Mesenchymal stem cell (in vitro differentiated cells and primary cell): Measurements from ENCODE around the gene TUBGCP3.
A peak's percentile ranks its signal among the peaks of the same experiment; 100 is the strongest.

ENCODE experiments used
- DNase-seq: peaks from one replicate; pipeline ENCODE4 v3.0.0-alpha.2; 2013
- H2AFZ ChIP-seq: one replicate; pipeline ENCODE4 v1.6.1; 2013; ENCODE audit warnings: low read depth, mild to moderate bottlenecking, control low read depth, inconsistent platforms, low read length, moderate library complexity
- H2AK5ac ChIP-seq: 2 replicates; pipeline ENCODE4 v1.6.1; 2013; ENCODE audit warnings: low read length, moderate library complexity, mild to moderate bottlenecking, inconsistent platforms; ENCODE audit not compliant: severe bottlenecking
- H2BK120ac ChIP-seq: one replicate; pipeline ENCODE4 v1.6.1; 2013; ENCODE audit warnings: low read depth, mild to moderate bottlenecking, inconsistent platforms, low read length, moderate library complexity
- H2BK12ac ChIP-seq, 2 experiments: one replicate each; pipeline ENCODE4 v1.6.1; 2013; ENCODE audit warnings: inconsistent platforms in 2 of 2, low read length in 2 of 2, mild to moderate bottlenecking in 2 of 2, moderate library complexity in 2 of 2, control low read depth in 1 of 2
- H2BK15ac ChIP-seq: one replicate; pipeline ENCODE4 v1.6.1; 2013; ENCODE audit warnings: mild to moderate bottlenecking, low read depth, inconsistent platforms; ENCODE audit not compliant: poor library complexity, severe bottlenecking
- H2BK5ac ChIP-seq: 2 replicates; pipeline ENCODE4 v1.6.1; 2013; ENCODE audit warnings: low read depth, mild to moderate bottlenecking, low read length, control low read depth, inconsistent platforms; ENCODE audit not compliant: poor library complexity, severe bottlenecking
- H3K14ac ChIP-seq, 2 experiments: one replicate each; pipeline ENCODE4 v1.6.1; 2013; ENCODE audit warnings: inconsistent platforms in 2 of 2, low read length in 2 of 2, control low read depth in 1 of 2, mild to moderate bottlenecking in 1 of 2, moderate library complexity in 1 of 2
- H3K18ac ChIP-seq, 2 experiments: one replicate each; pipeline ENCODE4 v1.6.1; 2013; ENCODE audit warnings: inconsistent platforms in 2 of 2, low read length in 2 of 2, control low read depth in 1 of 2, low read depth in 1 of 2, mild to moderate bottlenecking in 1 of 2
- H3K23ac ChIP-seq, 2 experiments: one replicate each; pipeline ENCODE4 v1.6.1; 2013; ENCODE audit warnings: inconsistent platforms in 2 of 2, low read length in 2 of 2, mild to moderate bottlenecking in 2 of 2, moderate library complexity in 2 of 2, control low read depth in 1 of 2
- H3K27ac ChIP-seq: 2 replicates; pipeline ENCODE4 v1.5.1; 2013; ENCODE audit warnings: mild to moderate bottlenecking, moderate library complexity, low read length, control low read depth, inconsistent platforms; ENCODE audit not compliant: poor library complexity, severe bottlenecking
- H3K27me3 ChIP-seq, 2 experiments: 2 replicates each; pipeline versions ENCODE4 v1.6.1 to v1.7.0; 2013; ENCODE audit warnings: low read length in 2 of 2, mild to moderate bottlenecking in 2 of 2, moderate library complexity in 2 of 2, control low read depth in 1 of 2, inconsistent platforms in 1 of 2; ENCODE audit not compliant: control insufficient read depth in 1 of 2, insufficient read depth in 1 of 2
- H3K36me3 ChIP-seq, 2 experiments: 2 replicates each; pipeline versions ENCODE4 v1.6.1 to v1.7.0; 2013; ENCODE audit warnings: low read length in 2 of 2, control low read depth in 1 of 2, inconsistent platforms in 1 of 2, low read depth in 1 of 2, mild to moderate bottlenecking in 1 of 2; ENCODE audit not compliant: insufficient read depth in 2 of 2, control insufficient read depth in 1 of 2
- H3K4ac ChIP-seq, 2 experiments: one replicate each; pipeline ENCODE4 v1.6.1; 2013; ENCODE audit warnings: inconsistent platforms in 2 of 2, low read length in 2 of 2, mild to moderate bottlenecking in 2 of 2, moderate library complexity in 2 of 2, control low read depth in 1 of 2, low read depth in 1 of 2
- H3K4me1 ChIP-seq: 2 replicates; pipeline ENCODE4 v1.6.1; 2013; ENCODE audit warnings: low read depth, low read length, control low read depth; ENCODE audit not compliant: control insufficient read depth, insufficient read depth
- H3K4me2 ChIP-seq: 2 replicates; pipeline ENCODE4 v1.6.1; 2013; ENCODE audit warnings: low read length, mild to moderate bottlenecking, inconsistent platforms; ENCODE audit not compliant: poor library complexity, severe bottlenecking
- H3K4me3 ChIP-seq, 2 experiments: 2 replicates each; pipeline versions ENCODE4 v1.5.1 to v1.7.0; 2013; ENCODE audit warnings: low read length in 2 of 2, mild to moderate bottlenecking in 2 of 2, control low read depth in 1 of 2, low read depth in 1 of 2; ENCODE audit not compliant: insufficient read depth in 1 of 2
- H3K79me1 ChIP-seq: replicated peaks from 2 replicates; pipeline ENCODE4 v1.6.1; 2013; ENCODE audit warnings: mild to moderate bottlenecking, control low read depth, low read length, inconsistent platforms; ENCODE audit not compliant: poor library complexity, severe bottlenecking
- H3K9ac ChIP-seq: 2 replicates; pipeline ENCODE4 v1.7.0; 2013; ENCODE audit warnings: mild to moderate bottlenecking, low read length, moderate library complexity
- H3K9me3 ChIP-seq: 2 replicates; pipeline ENCODE4 v1.7.0; 2013; ENCODE audit warnings: mild to moderate bottlenecking, low read length; ENCODE audit not compliant: control insufficient read depth
- H4K8ac ChIP-seq: one replicate; pipeline ENCODE4 v1.6.1; 2013; ENCODE audit warnings: inconsistent platforms, mild to moderate bottlenecking, low read length, moderate library complexity
- H4K91ac ChIP-seq: one replicate; pipeline ENCODE4 v1.6.1; 2013; ENCODE audit warnings: mild to moderate bottlenecking, low read length, inconsistent platforms
- WGBS: methylation state at CpG from one replicate; pipeline ENCODE4 v1.1.7; 2013; ENCODE audit warnings: mixed read lengths; 5-methylcytosine and 5-hydroxymethylcytosine counted together

TUBGCP3 gene

GRCh38 chr13:112606109-112607001, 18.4 kb upstream of the TUBGCP3 start:
- no peak overlapping the region for H2BK12ac ChIP-seq
- no peak overlapping the region for H4K91ac ChIP-seq
- H3K36me3 ChIP-seq: no peaks in the 10 kb centered on the region
- H2BK15ac ChIP-seq: peak overlapping the region; percentile 15
- 8% methylated on average over 44 of the region's 45 CpGs for WGBS
- peak; percentile 86 for DNase-seq
- peak overlapping the region; percentile 96 for H3K9ac ChIP-seq
- peaks cover 10% of the 10 kb centered on the region for H3K4me1 ChIP-seq
- H3K4me3 ChIP-seq: peak overlapping the region in 1 of 2 experiments; percentile 86
- no peak overlapping the region for H2BK120ac ChIP-seq
- no peak overlapping the region for H4K8ac ChIP-seq
- no peak overlapping the region for H2AK5ac ChIP-seq
- H3K79me1 ChIP-seq: no peaks in the 10 kb centered on the region
- peak overlapping the region; percentile 89 for H3K4me2 ChIP-seq
- peak overlapping the region; percentile 82 for H3K27ac ChIP-seq
- no peak overlapping the region for H3K23ac ChIP-seq
- H2AFZ ChIP-seq: peak overlapping the region; percentile 10
- no peak overlapping the region for H3K4ac ChIP-seq
- H2BK5ac ChIP-seq: no peak overlapping the region
- no peaks in the 10 kb centered on the region for H3K9me3 ChIP-seq
- H3K27me3 ChIP-seq: no peaks in the 10 kb centered on the region
- peak overlapping the region in 1 of 2 experiments; percentile 37 for H3K18ac ChIP-seq
- no peak overlapping the region for H3K14ac ChIP-seq

GRCh38 chr13:112605531-112605990, 17.6 kb upstream of the TUBGCP3 start:
- peak overlapping the region in 1 of 2 experiments; percentile 28 for H3K18ac ChIP-seq
- H3K4ac ChIP-seq: no peak overlapping the region
- DNase-seq: peak; percentile 6
- H3K9ac ChIP-seq: peak overlapping the region; percentile 96
- H3K27me3 ChIP-seq: no peaks in the 10 kb centered on the region
- peaks cover 10% of the 10 kb centered on the region for H3K4me1 ChIP-seq
- H3K36me3 ChIP-seq: no peaks in the 10 kb centered on the region
- no peak overlapping the region for H4K91ac ChIP-seq
- H3K14ac ChIP-seq: no peak overlapping the region
- H2BK5ac ChIP-seq: no peak overlapping the region
- no peak overlapping the region for H2BK15ac ChIP-seq
- H2AFZ ChIP-seq: no peak overlapping the region
- H2AK5ac ChIP-seq: no peak overlapping the region
- peak overlapping the region; percentile 89 for H3K4me2 ChIP-seq
- no peaks in the 10 kb centered on the region for H3K79me1 ChIP-seq
- H2BK120ac ChIP-seq: no peak overlapping the region
- no peak overlapping the region for H3K23ac ChIP-seq
- H2BK12ac ChIP-seq: no peak overlapping the region
- H3K27ac ChIP-seq: no peak overlapping the region
- 83% methylated on average over 15 of the region's 18 CpGs for WGBS
- peak overlapping the region in 1 of 2 experiments; percentile 86 for H3K4me3 ChIP-seq
- no peak overlapping the region for H4K8ac ChIP-seq
- H3K9me3 ChIP-seq: no peaks in the 10 kb centered on the region

GRCh38 chr13:112603641-112604225, 15.8 kb upstream of the TUBGCP3 start:
- no peak overlapping the region for H3K9ac ChIP-seq
- no peak for DNase-seq
- H3K36me3 ChIP-seq: no peaks in the 10 kb centered on the region
- peak overlapping the region; percentile 34 for H3K27ac ChIP-seq
- H2BK12ac ChIP-seq: no peak overlapping the region
- WGBS: 100% methylated on average over 4 of the region's 5 CpGs
- H3K23ac ChIP-seq: no peak overlapping the region
- no peak overlapping the region for H2AFZ ChIP-seq
- H3K4me1 ChIP-seq: peaks cover 10% of the 10 kb centered on the region
- H2BK15ac ChIP-seq: no peak overlapping the region
- H3K14ac ChIP-seq: no peak overlapping the region
- no peak overlapping the region for H4K91ac ChIP-seq
- no peak overlapping the region for H3K4me2 ChIP-seq
- H4K8ac ChIP-seq: no peak overlapping the region
- no peaks in the 10 kb centered on the region for H3K27me3 ChIP-seq
- no peak overlapping the region for H3K4me3 ChIP-seq
- H3K79me1 ChIP-seq: no peaks in the 10 kb centered on the region
- no peaks in the 10 kb centered on the region for H3K9me3 ChIP-seq
- no peak overlapping the region for H3K4ac ChIP-seq
- no peak overlapping the region for H2BK120ac ChIP-seq
- no peak overlapping the region for H2BK5ac ChIP-seq
- no peak overlapping the region for H3K18ac ChIP-seq
- no peak overlapping the region for H2AK5ac ChIP-seq

GRCh38 chr13:112602189-112602588, 14.2 kb upstream of the TUBGCP3 start:
- H3K4me3 ChIP-seq: no peak overlapping the region
- H3K4me1 ChIP-seq: peaks cover 10% of the 10 kb centered on the region
- no peak overlapping the region for H3K9ac ChIP-seq
- H4K91ac ChIP-seq: no peak overlapping the region
- no peak for DNase-seq
- no peak overlapping the region for H2AK5ac ChIP-seq
- no peak overlapping the region for H3K18ac ChIP-seq
- no peak overlapping the region for H2BK15ac ChIP-seq
- WGBS: 93% methylated on average over 5 of the region's 8 CpGs
- H3K27ac ChIP-seq: no peak overlapping the region
- no peak overlapping the region for H3K4ac ChIP-seq
- H3K27me3 ChIP-seq: no peaks in the 10 kb centered on the region
- no peak overlapping the region for H4K8ac ChIP-seq
- H2BK12ac ChIP-seq: no peak overlapping the region
- H3K4me2 ChIP-seq: no peak overlapping the region
- H3K23ac ChIP-seq: no peak overlapping the region
- H2AFZ ChIP-seq: no peak overlapping the region
- no peak overlapping the region for H3K14ac ChIP-seq
- H2BK120ac ChIP-seq: no peak overlapping the region
- no peak overlapping the region for H2BK5ac ChIP-seq
- H3K79me1 ChIP-seq: no peaks in the 10 kb centered on the region
- no peaks in the 10 kb centered on the region for H3K36me3 ChIP-seq
- H3K9me3 ChIP-seq: no peaks in the 10 kb centered on the region
